Left colon (tissue), 2 donors: ENCODE measurements around the gene MPZL2. TPM values are rescaled to one million over a fixed set of nuclear protein-coding genes. Genes with fewer than 3 reads are reported as not detected.
"Not testable (repeated sequence)": the region's sequence is repeated elsewhere in the genome, so short reads cannot be mapped to it uniquely, and the experiment has no call there.

Source experiments
- ATAC-seq: fragments of 200-7000 bp; cut with Tn5 transposase; one replicate; pipeline ENCODE4 v1.9.1; 2020; ENCODE audit warnings: mild to moderate bottlenecking, moderate library complexity
- DNase-seq, 2 donors: peaks; one replicate each; pipeline ENCODE4 v3.0.0-alpha.2; 2020
- intact Hi-C, 2 donors: fragments of 100-400 bp; cut with DNase I in 1 of 2; cut with micrococcal nuclease in 1 of 2; formaldehyde crosslinking; loops; one replicate each; pipeline versions ENCODE4 v1.11.2 to v1.14.0; 2022; cut with DNase I, micrococcal nuclease
- long read RNA-seq: library from polyadenylated mRNA; unstranded; transcript quantifications from one replicate; pipeline ENCODE4 v2.0.0, GENCODE V29; 2021
- total RNA-seq, 2 donors: library from RNA; stranded (reverse); fragmentation: NEBNext Ultra II Directional; extraction: Animal tissue kit (Norgen Biotek cat#: 25700); gene quantifications; one replicate each; pipeline ENCODE4 v1.2.1, GENCODE V29; 2021
- donor health status: DM: no; HTN: no; CAD: no.
- donor health status: DM: yes; HTN: yes; CAD: no.

MPZL2 gene
- 10 to 100 TPM; 62.1 to 84.7 TPM for total RNA-seq
- long read RNA-seq, transcript MPZL2-202 (5 exons, 1,370 nt) = minor isoform, 7 of 126 reads
- long read RNA-seq, transcript MPZL2-201 (6 exons, 2,620 nt) = major isoform, 102 of 126 reads
- long read RNA-seq, partial matches to known transcripts = 2 of 126 reads
- long read RNA-seq, other reads (novel, unspliced or antisense) = 14 of 126 reads

DNA sequence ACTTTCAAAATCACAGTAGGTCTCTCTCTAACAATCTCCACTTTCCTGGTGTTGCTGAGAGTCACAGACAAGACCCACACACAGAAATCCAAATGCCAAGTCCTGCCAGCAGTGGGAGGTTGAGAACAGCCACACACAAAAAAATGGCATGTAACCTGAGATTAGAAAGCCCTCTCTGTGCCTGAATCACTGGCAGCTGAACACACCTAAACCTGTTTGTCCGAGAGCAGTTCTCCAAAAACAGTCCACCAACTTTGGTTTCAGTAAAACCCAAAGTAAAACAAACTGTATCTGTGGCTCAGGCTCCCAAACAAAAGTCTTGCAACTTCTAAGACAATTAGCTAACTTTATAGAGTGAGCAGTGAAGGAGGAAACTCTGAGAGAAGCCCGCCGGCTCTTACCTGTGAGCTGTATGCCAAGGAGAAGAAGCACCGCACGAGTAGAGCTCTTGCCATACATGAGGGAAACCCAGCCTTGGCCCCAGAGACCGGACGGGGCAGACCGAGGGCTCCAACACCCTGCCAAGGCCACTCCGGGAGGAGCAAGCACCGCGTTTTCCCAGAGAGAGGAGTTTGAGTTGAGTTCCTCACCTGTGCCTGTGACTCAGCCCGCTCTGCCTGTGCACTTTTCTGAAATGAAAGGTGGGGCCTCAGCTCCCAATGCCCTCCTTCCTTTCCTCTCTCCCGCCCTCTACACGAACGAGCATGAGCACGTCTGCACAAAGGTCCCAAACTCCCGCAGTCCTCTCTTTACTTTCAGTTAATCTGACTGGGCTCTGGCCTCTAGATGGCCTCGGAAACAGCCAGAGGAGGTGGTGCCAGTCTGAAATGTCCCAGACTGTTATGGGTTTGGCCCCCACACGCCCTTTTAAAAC, at the start of gene MPZL2:
Gene MPZL2 (minus strand): TSS at position 603 of the 874 bp plus-strand sequence. CDS start 144 bp downstream, at position 459.
- ATAC-seq (peak; percentile 80), DNase-seq (peak; percentile 75 to 86)
- intact Hi-C loops = no loop called here

DNA sequence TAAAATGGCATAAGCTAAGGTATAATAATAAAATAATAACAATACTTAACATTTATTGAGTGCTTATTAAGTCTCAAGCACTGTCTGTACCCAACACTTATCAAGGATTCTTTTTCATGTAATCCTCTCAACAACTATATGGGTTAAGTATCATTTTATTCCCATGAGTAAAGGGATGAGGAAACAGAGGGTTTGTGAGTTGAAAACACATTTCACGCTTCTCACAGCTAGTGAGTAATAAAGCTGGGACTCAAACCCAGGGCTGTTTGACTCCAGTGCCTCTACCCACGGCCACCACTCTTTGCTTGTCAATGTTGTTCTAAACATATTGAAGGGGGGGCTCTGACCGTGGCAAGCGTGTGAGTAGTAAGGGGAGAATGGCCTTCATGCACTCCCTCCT, 49.1 kb upstream of the MPZL2 start:
- intact Hi-C loops = no loop called here
- ATAC-seq (no peak), DNase-seq (no peak)

DNA sequence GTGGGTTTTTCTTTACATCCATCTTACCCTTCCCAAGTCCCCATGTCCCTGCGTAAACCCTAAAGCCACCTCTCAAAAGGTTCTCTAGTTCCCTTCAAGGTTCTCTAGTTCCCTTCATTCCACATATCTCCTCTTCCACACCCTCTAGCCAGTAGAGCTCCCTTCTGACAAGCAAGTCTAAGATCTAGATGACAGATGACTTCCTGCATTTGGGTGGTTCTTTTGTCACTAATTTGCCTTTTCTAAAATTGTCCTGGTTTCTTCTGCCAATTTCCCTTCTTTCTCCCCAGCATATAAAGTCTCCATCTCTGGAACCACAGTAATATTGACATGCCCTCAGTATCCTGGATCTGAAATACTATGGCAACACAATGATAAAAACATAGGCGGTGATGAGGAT, 48.2 kb upstream of the MPZL2 start:
- DNase-seq (no peak), ATAC-seq (no peak)
- intact Hi-C loops = no loop called here

GRCh38 chr11:118311518-118311917, 47.4 kb upstream of the MPZL2 start:
- intact Hi-C loops = no loop called here
- ATAC-seq (no peak), DNase-seq (no peak)

DNA sequence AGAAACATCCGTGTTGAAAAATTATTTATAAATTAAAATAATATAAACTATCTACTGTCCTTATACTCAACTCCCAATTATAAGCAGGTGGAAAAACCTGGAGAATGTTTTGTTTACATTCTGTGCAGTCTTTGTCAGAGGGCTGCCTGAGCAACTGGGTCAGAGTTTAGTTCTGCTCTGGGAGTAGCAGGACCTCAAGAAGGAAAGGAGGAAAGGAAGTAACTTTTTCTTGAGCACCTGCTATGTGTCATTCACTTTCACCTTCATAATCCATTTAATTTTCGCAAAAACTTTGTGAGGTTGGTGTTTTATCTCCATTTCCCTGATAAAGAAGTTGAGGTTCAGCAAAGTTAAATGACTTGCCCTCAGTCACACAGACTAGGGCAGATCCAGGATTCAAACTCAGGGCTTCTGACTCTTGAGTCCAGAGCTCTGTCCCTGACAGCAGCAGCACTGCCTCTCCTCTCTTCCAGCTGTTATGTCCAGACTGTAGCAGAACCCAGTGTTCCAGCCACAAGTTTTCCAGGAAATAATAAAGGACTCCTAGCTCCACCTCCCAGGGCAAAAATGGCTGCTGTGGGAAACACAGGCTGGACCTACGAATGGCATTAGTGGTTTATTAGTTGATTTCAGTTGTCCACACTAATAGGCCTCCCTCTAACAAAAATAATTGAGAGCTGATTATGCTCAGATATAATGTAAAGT, 46.8 kb upstream of the MPZL2 start:
- peak in 1 of 2 donors; percentile 51 for DNase-seq
- intact Hi-C loops = no loop called here
- peak; percentile 48 for ATAC-seq

GRCh38 chr11:118310271-118310670, 46.2 kb upstream of the MPZL2 start:
- ATAC-seq (no peak), DNase-seq (no peak)
- intact Hi-C loops = no loop called here

GRCh38 chr11:118308995-118309528, 45.0 kb upstream of the MPZL2 start:
- intact Hi-C loops, ATAC-seq, DNase-seq: not testable (repeated sequence)

- intact Hi-C loops = no loop called here
- no peak for ATAC-seq
- DNase-seq = no peak
Observed at GRCh38 chr11:118306556-118306955, 42.5 kb upstream of the MPZL2 start.

DNA sequence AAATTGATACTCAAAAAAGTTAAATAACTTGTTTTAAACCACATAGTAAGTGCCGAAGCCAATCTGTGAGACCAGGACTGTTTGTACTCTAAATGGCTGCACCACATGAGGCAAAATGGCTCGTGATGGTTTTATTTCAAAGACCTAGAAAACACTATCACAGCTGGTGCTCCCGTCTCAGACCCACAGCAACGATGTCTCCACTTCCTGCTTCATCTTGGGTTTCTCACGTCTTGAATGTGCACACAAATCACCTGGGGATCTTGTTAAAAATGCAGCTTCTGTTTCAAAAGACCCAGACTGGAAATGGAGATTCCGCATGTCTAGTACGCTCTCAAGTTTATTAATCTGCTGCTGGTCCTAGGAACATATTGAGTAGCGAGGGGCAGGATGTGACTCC, 41.6 kb upstream of the MPZL2 start:
- ATAC-seq (no peak), DNase-seq (no peak)
- intact Hi-C loops = no loop called here

- no peak for ATAC-seq
- intact Hi-C loops = no loop called here
Observed at GRCh38 chr11:118304568-118305248, 40.6 kb upstream of the MPZL2 start, which contains the start of gene CD3E. Gene CD3E, plus strand, starts transcription at chr11:118304730. Its CDS starts 223 bp downstream, at chr11:118304953.

DNA sequence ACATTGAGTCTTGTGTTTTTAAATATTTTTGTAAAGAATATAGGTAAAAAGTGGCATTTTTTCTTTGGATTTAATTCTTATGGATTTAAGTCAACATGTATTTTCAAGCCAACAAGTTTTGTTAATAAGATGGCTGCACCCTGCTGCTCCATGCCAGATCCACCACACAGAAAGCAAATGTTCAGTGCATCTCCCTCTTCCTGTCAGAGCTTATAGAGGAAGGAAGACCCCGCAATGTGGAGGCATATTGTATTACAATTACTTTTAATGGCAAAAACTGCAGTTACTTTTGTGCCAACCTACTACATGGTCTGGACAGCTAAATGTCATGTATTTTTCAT, 40.1 kb upstream of the MPZL2 start:
- DNase-seq (no peak), ATAC-seq (no peak)
- intact Hi-C loops = no loop called here

More at GRCh38 chr11:118304568-118305248, 40.6 kb upstream of the MPZL2 start, which contains the start of gene CD3E:
- DNase-seq = no peak

DNA sequence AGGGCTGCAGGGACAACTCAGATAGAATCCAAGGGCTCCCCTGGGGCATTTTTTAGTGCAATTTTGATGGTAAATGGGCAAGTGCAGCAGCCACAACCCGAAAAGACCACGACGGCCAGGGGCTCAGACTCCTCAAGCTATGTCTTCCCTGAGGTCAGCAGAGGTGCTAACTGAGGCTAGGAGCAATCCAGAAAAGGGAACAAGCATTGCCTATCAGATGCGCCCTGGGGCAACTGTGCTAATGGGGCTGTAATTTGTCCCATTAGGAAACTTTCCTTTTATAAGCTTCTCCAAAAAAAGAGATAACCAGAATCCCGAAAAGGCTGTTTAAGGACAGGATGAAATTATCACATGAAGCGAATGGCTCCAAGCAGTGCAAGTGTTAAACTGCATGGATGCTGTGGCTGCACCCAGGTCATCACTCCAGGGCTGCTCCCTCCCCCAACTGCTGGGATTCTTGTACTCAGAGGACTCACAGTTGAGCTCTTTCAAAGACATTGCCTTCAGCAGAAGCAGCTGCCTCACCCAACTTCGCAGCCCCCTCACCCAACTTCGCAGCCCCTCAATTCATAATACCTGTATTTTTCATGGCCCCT, 37.6 kb upstream of the MPZL2 start:
- no peak for ATAC-seq
- intact Hi-C loops = no loop called here

DNA sequence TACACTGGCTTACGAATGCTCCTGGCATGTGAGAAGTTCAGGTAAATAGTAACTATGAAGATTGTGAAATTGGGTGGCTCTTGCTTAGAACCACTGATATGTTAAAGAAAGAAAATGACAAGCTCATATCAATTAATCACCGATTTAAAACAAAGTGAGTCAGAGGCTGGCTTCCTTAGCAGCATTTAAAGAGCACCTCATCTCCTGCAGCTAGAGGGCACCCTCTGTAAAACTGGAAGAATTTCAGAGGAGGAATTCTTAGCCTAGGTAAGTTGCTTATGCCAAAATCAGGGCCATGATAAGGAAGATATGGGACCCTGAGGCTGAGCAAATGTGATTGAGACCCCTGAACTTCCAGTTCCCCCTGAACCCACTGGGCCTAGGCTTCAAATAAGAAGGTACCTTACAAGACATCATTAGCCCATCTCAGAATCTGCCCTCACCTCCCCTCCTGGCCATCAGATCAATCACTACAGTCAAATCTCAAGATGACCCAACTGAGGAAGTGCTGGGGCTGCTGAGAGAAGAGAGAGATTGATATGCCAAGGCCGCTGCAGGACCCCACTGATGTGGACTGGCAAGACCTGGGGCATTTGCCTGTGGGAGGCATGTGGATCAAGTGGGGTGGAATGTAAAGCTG, 31.8 kb upstream of the MPZL2 start:
- ATAC-seq = peak; percentile 63
- intact Hi-C loops = loop anchor here (10.0 kb wide), 1 partner anchor 59 kb away; the partner anchor contains the start of gene UBE4A (in 2 of the 2)
- peak in 1 of 2 donors; percentile 42 for DNase-seq

More for the DNA sequence above, 37.6 kb upstream of the MPZL2 start:
- no peak for DNase-seq

DNA sequence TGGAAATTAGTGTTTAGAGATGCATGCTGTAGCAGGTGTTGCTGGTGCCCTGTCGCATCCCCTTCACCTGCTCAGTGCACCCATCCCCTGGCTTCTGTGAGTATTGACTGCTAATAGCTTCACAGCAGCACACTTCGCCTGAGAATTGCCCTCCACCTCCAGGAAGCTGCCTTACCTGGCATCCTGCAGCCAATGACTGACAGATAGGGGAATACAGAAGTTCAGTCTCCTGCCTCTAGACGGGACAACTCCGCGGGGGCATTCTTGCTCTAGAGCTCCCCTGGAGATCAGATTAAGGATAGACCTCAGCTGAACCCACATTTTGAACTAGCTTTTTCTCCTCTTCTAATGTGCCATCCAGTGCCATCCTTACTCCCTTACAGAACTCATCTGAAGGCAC, 31.1 kb upstream of the MPZL2 start:
- no peak for DNase-seq
- no peak for ATAC-seq
- intact Hi-C loops = loop anchor here (10.0 kb wide), 1 partner anchor 60 kb away; the partner anchor contains the start of gene UBE4A (in 2 of the 2)

DNA sequence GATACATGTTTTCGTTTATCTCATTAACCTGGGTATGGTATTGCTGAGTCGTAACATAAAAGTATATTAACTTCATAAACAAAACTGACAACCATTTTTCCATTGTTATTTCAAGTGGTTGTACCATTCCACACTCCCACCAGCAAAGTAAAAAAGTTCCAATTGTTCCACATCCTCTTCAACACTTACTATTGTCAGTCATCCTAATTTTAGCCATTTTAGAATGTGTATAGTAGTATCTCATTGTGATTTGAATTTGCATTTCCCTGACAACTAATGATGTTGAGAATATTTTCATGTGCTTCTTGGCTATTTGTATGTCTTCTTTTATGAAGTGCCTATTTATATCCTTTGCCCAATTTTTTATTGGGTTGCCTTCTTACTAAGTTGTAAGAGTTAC, 30.0 kb upstream of the MPZL2 start:
- DNase-seq = no peak
- intact Hi-C loops = loop anchor here (5.0 to 10.0 kb wide), 2 partner anchors 61 to 97 kb away; partner anchors contain the start of gene UBE4A (in 2 of the 2)
- no peak for ATAC-seq

DNA sequence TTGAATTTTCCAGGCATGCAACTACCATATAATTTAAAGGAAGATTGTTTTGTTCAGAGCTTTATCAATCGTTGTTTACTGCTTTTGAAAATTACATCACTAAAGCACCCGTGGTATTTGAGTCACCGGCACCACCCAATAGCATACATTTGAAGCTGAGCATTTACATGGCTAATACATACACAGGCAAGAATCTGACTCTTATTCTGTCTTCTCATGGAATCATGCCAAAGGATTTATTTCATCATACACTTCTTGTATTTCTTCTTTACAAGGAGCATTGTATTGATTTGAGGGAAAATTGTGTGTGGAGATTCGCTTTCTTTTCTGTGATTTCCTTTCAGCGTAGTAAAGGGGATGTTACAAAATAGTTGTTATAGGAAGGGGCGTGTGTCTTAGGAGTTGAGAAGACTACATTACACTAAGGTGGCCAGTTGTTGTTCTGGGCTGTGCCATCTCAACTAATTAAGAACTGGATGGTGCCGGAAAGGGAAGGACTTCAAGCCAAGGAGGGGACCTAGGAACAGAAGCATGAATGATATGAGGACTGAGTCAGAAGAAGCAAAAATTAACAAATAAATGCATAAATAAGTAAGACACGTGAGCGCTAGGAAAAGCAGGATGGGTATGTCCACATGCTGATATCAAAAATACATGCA, 27.5 kb upstream of the MPZL2 start:
- DNase-seq (no peak), ATAC-seq (no peak)
- intact Hi-C loops = loop anchor here (5.0 to 10.0 kb wide), 2 partner anchors 63 to 94 kb away; partner anchors contain the start of gene UBE4A (in 2 of the 2)

DNA sequence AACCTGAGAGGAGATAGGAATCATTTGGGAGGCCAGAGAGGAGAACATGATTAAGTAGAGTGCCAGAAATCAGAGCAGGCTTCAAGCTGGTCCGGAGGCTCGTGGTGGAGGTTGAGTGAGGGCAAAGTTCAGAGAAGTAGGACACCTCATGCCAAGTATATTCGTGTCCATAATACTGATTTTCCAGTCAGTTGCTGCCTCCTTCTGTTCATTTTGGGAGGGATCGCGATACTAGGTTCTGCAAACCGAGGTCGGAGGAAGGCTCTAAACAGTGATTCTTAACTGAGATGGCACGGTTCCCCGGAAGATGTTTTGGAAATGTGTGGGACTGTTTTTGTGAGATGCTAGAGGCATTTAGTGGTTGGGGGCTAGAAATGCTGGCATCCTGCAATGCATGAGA, 26.8 kb upstream of the MPZL2 start:
- DNase-seq = peak; percentile 45 to 53
- intact Hi-C loops = loop anchor here (5.0 to 10.0 kb wide), 2 partner anchors 64 to 94 kb away; partner anchors contain the start of gene UBE4A (in 2 of the 2)
- peak; percentile 89 for ATAC-seq
